ENCODE results near the gene COLEC12.

Gene COLEC12

DNA sequence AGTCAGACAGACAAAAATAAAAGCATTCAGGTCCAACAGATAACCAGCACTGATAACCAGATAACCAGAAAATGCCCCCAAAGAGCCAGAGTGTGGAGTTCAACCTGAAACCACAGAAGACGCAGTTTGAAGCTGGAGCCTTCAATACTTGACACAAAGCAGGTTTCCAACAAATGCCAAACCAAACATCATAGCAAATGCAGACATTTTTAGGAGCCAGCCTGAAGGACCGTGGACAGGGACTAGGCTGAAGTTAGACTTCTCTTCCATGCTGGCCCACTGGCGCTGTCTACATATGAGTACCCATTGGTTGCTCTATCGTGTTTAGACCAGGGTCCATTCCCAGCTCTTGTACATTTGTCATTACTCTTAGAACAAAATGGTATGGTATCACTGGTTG lies 9.9 kb downstream of the COLEC12 start:
- TF ChIP-seq, protein P1, sequence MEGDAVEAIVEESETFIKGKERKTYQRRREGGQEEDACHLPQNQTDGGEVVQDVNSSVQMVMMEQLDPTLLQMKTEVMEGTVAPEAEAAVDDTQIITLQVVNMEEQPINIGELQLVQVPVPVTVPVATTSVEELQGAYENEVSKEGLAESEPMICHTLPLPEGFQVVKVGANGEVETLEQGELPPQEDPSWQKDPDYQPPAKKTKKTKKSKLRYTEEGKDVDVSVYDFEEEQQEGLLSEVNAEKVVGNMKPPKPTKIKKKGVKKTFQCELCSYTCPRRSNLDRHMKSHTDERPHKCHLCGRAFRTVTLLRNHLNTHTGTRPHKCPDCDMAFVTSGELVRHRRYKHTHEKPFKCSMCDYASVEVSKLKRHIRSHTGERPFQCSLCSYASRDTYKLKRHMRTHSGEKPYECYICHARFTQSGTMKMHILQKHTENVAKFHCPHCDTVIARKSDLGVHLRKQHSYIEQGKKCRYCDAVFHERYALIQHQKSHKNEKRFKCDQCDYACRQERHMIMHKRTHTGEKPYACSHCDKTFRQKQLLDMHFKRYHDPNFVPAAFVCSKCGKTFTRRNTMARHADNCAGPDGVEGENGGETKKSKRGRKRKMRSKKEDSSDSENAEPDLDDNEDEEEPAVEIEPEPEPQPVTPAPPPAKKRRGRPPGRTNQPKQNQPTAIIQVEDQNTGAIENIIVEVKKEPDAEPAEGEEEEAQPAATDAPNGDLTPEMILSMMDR (conservative IDR thresholded peaks at IDR 0.05; ENCODE audit: low read length), result no peak
- TF ChIP-seq EZH2phosphoT487 (IDR thresholded peaks at IDR 0.05; ENCODE audit: borderline replicate concordance), result no peak
- Histone ChIP-seq H3K27me3 (ENCODE audit: insufficient read depth, low read length, poor library complexity, severe bottlenecking) (no peaks in the 10 kb centered on the region), H3K9ac (ENCODE audit: low read depth, low read length, poor library complexity, severe bottlenecking) (no peak overlapping the region), H3K36me3 (ENCODE audit: insufficient read depth, low read length) (no peaks in the 10 kb centered on the region), H3K4me2 (ENCODE audit: low read depth, low read length, poor library complexity, severe bottlenecking) (no peak overlapping the region), H3K4me1 (ENCODE audit: insufficient read depth, low read length, poor library complexity, severe bottlenecking) (no peaks in the 10 kb centered on the region), H3F3A (ENCODE audit: low read depth) (no peaks in the 10 kb centered on the region), H3K9me2 (replicated peaks; ENCODE audit: low read depth, low read length) (no peaks in the 10 kb centered on the region), H3K79me2 (ENCODE audit: insufficient read depth, low read length) (no peaks in the 10 kb centered on the region), H4K20me1 (ENCODE audit: insufficient read depth, low read length, poor library complexity, severe bottlenecking) (no peaks in the 10 kb centered on the region), H2AFZ (ENCODE audit: low read length) (no peak overlapping the region), H3K4me3 (ENCODE audit: low read length, poor library complexity, severe bottlenecking) (no peak overlapping the region), H3K9me3 (ENCODE audit: insufficient read depth, low read depth, low read length) (peaks cover 9% of the 10 kb centered on the region; the same call in 1 of the 2 replicates)

DNA sequence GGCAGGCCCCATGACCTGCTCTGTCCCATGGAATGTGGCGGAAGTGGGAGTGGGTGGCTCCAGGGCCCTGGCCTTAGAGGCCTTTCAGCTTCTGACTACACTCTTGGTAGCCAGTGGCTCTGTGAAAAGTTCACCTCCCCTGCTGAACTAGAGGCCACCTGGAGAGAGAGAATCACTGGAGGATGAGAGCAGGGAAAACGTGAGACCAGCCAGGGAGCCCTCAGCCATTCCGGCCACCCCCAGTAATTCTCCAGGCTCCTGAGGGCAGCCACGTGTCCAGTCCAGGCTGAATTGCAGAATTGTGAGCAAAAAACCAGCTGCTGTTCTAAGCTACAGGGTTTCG lies 10.5 kb downstream of the COLEC12 start:
- Histone ChIP-seq H3K9me2 (replicated peaks; ENCODE audit: low read depth, low read length) (no peaks in the 10 kb centered on the region), H3K27me3 (ENCODE audit: insufficient read depth, low read length, poor library complexity, severe bottlenecking) (no peaks in the 10 kb centered on the region), H3K9ac (ENCODE audit: low read depth, low read length, poor library complexity, severe bottlenecking) (no peak overlapping the region), H4K20me1 (ENCODE audit: insufficient read depth, low read length, poor library complexity, severe bottlenecking) (no peaks in the 10 kb centered on the region), H3K9me3 (ENCODE audit: insufficient read depth, low read depth, low read length) (peaks cover 9% of the 10 kb centered on the region; the same call in 1 of the 2 replicates), H3K36me3 (ENCODE audit: insufficient read depth, low read length) (no peaks in the 10 kb centered on the region), H3K4me2 (ENCODE audit: low read depth, low read length, poor library complexity, severe bottlenecking) (no peak overlapping the region), H3K79me2 (ENCODE audit: insufficient read depth, low read length) (no peaks in the 10 kb centered on the region), H3K4me1 (ENCODE audit: insufficient read depth, low read length, poor library complexity, severe bottlenecking) (no peaks in the 10 kb centered on the region), H3K4me3 (ENCODE audit: low read length, poor library complexity, severe bottlenecking) (no peak overlapping the region), H3F3A (ENCODE audit: low read depth) (no peaks in the 10 kb centered on the region), H2AFZ (ENCODE audit: low read length) (no peak overlapping the region)
- TF ChIP-seq, protein P1 (conservative IDR thresholded peaks at IDR 0.05; ENCODE audit: low read length), result no peak
- no peak for TF ChIP-seq EZH2phosphoT487 (IDR thresholded peaks at IDR 0.05; ENCODE audit: borderline replicate concordance)

DNA sequence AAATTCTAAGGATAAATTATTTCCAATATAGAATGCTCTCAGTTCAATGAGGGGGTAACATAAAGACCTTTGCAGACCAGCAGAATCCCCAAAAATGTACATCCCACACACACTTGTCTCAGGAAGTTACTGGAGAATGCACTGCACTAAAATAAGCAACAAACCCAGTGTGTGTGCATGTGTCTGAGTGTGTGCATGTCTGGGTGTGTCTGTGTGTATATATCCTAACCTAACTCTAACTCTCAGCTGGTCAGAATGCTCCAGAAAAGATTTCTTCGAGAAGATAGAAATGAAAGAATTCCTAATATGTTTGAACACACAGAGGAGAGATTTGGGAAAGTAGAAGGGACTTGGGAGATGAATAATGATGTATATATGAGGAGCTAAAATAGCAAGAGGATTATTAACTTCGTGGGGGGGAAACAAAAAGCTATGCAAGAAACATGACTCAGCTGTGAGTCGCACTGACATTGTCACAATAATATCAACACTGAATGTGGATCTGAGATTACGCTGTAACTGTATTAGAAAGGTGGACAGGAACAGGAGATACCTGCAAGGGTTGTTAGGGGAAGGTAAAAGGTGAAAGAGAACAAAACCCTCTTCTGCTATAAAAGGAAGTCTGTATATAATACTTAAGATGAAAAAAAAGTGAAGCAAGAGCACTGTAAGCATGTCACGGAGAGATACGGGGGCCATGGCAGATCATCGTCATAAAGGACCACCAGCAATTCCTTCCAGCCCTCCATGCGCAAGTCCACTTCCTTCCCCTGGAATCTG lies 11.1 kb downstream of the COLEC12 start:
- Histone ChIP-seq H3K9me2 (replicated peaks; ENCODE audit: low read depth, low read length) (no peaks in the 10 kb centered on the region), H4K20me1 (ENCODE audit: insufficient read depth, low read length, poor library complexity, severe bottlenecking) (no peaks in the 10 kb centered on the region), H3K9me3 (ENCODE audit: insufficient read depth, low read depth, low read length) (peaks cover 9% of the 10 kb centered on the region; the same call in 1 of the 2 replicates), H3K36me3 (ENCODE audit: insufficient read depth, low read length) (no peaks in the 10 kb centered on the region), H3K27me3 (ENCODE audit: insufficient read depth, low read length, poor library complexity, severe bottlenecking) (no peaks in the 10 kb centered on the region), H2AFZ (ENCODE audit: low read length) (no peak overlapping the region), H3K4me2 (ENCODE audit: low read depth, low read length, poor library complexity, severe bottlenecking) (no peak overlapping the region), H3K4me3 (ENCODE audit: low read length, poor library complexity, severe bottlenecking) (no peak overlapping the region), H3K9ac (ENCODE audit: low read depth, low read length, poor library complexity, severe bottlenecking) (no peak overlapping the region), H3K4me1 (ENCODE audit: insufficient read depth, low read length, poor library complexity, severe bottlenecking) (no peaks in the 10 kb centered on the region), H3F3A (ENCODE audit: low read depth) (no peaks in the 10 kb centered on the region), H3K79me2 (ENCODE audit: insufficient read depth, low read length) (no peaks in the 10 kb centered on the region)
- TF ChIP-seq EZH2phosphoT487 (IDR thresholded peaks at IDR 0.05; ENCODE audit: borderline replicate concordance), result no peak
- TF ChIP-seq, protein P1 (conservative IDR thresholded peaks at IDR 0.05; ENCODE audit: low read length), result no peak
